HepG2 (cell line): ENCODE results near the gene FAM20C. TPM values are rescaled to one million over a fixed set of nuclear protein-coding genes. Genes with fewer than 3 reads are reported as not detected.

ENCODE experiments used
- ETV5 ChIP-seq: IDR thresholded peaks from 2 replicates; pipeline ENCODE4 v1.6.1; 2018; ENCODE audit warnings: missing biosample characterization, missing genetic modification reagents, inconsistent platforms, borderline replicate concordance
- FOXA1 ChIP-seq, 2 experiments: fragments of 450-650 bp in 1 of 2; sonication (generic) in 1 of 2; formaldehyde crosslinking in 1 of 2; IDR thresholded peaks; 2 replicates each; pipeline versions ENCODE4 v1.4.0 to v1.6.1; 2016 to 2020; ENCODE audit warnings: missing genetic modification reagents in 1 of 2
- FOXP1 ChIP-seq, 2 experiments: fragments of 450-650 bp in 1 of 2; IDR thresholded peaks; 2 replicates each; pipeline ENCODE4 v1.6.1; 2017 to 2018; ENCODE audit warnings: antibody characterized with exemption in 1 of 2
- MEIS1 ChIP-seq: sonication (generic); formaldehyde crosslinking; IDR thresholded peaks from 2 replicates; pipeline ENCODE4 v1.9.0; 2021; ENCODE audit warnings: mild to moderate bottlenecking, missing genetic modification reagents, moderate library complexity, borderline replicate concordance
- MLLT10 ChIP-seq: sonication (generic); formaldehyde crosslinking; IDR thresholded peaks from 2 replicates; pipeline ENCODE4 v1.4.0; 2020; ENCODE audit warnings: missing genetic modification reagents
- NFATC3 ChIP-seq: sonication (generic); formaldehyde crosslinking; IDR thresholded peaks from 2 replicates; pipeline ENCODE4 v1.5.1; 2020; ENCODE audit warnings: mild to moderate bottlenecking, missing genetic modification reagents
- ZNF230 ChIP-seq: sonication (generic); formaldehyde crosslinking; IDR thresholded peaks from 2 replicates; pipeline ENCODE4 v1.4.0; 2020; ENCODE audit warnings: mild to moderate bottlenecking, missing genetic modification reagents
- ZNF317 ChIP-seq: sonication (generic); formaldehyde crosslinking; IDR thresholded peaks from 2 replicates; pipeline ENCODE4 v1.5.0; 2020; ENCODE audit warnings: mild to moderate bottlenecking, missing genetic modification reagents
- ZNF746 ChIP-seq: sonication (generic); formaldehyde crosslinking; IDR thresholded peaks from 2 replicates; pipeline ENCODE4 v1.8.0; 2022; ENCODE audit warnings: mild to moderate bottlenecking, missing genetic modification reagents
- polyA plus RNA-seq, 8 experiments: library from polyadenylated mRNA; depleted of rRNA in 3 of 8; stranded (reverse) in 7 of 8; unstranded in 1 of 8; fragments of >200 nt; fragmentation: Illumina TruSeq in 4 of 8; extraction: Trizol in 4 of 8; gene quantifications; 2 replicates each; pipeline versions ENCODE4 v1.2.1 to v1.2.3, GENCODE V29; 2011 to 2016; ENCODE audit warnings: low read depth in 4 of 8, missing spikeins in 1 of 8, mixed read lengths in 1 of 8; ENCODE audit not compliant: insufficient read depth in 1 of 8
- total RNA-seq, 5 experiments: library from RNA; depleted of rRNA; stranded (reverse); fragments of >200 nt; fragmentation: Illumina TruSeq; extraction: Trizol; gene quantifications; 2 replicates each; pipeline ENCODE4 v1.2.3, GENCODE V29; 2016; ENCODE audit warnings: low read depth in 1 of 5
- TF ChIP-seq, protein P1 (sequence below): sonication (generic); formaldehyde crosslinking; IDR thresholded peaks from 2 replicates; pipeline ENCODE4 v1.8.0; 2022; ENCODE audit warnings: mild to moderate bottlenecking, missing genetic modification reagents, borderline replicate concordance
- TF ChIP-seq, protein P2 (sequence below): sonication (generic); formaldehyde crosslinking; IDR thresholded peaks from 2 replicates; pipeline ENCODE4 v1.8.1; 2022; ENCODE audit warnings: low read depth, mild to moderate bottlenecking, missing genetic modification reagents
- TF ChIP-seq, protein P3 (sequence below): fragments of 450-650 bp; IDR thresholded peaks from 2 replicates; pipeline ENCODE4 v1.6.1; 2017; ENCODE audit warnings: mild to moderate bottlenecking

Gene FAM20C
- total and polyA plus RNA-seq, 2 of the 13 experiments (the other 11 are each of a cell fraction or from before 2014, with no cell fraction given): 11.9 to 19.9 TPM

DNA sequence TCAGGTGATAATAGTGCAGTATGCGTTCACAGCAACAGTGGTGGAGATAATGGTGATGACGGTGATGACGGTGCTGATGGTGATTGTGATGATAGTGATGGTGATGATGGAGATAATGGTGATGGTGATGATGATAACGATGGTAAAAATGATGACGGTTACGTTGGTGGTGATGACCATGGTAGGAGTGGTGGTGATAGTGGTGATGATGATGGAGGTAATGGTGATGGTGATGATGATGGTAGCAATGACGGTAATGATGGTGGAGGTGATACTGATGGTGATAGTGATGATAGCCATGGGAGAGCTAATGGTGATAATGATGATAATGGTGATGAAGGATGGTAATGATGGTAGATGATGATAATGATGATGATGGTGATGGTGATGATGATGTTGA, 45.0 kb downstream of the FAM20C start (continued):
- TF ChIP-seq, protein P1, sequence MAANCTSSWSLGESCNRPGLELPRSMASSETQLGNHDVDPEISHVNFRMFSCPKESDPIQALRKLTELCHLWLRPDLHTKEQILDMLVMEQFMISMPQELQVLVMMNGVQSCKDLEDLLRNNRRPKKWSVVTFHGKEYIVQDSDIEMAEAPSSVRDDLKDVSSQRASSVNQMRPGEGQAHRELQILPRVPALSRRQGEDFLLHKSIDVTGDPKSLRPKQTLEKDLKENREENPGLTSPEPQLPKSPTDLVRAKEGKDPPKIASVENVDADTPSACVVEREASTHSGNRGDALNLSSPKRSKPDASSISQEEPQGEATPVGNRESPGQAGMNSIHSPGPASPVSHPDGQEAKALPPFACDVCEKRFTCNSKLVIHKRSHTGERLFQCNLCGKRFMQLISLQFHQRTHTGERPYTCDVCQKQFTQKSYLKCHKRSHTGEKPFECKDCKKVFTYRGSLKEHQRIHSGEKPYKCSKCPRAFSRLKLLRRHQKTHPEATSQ: no peak
- TF ChIP-seq, protein P2, sequence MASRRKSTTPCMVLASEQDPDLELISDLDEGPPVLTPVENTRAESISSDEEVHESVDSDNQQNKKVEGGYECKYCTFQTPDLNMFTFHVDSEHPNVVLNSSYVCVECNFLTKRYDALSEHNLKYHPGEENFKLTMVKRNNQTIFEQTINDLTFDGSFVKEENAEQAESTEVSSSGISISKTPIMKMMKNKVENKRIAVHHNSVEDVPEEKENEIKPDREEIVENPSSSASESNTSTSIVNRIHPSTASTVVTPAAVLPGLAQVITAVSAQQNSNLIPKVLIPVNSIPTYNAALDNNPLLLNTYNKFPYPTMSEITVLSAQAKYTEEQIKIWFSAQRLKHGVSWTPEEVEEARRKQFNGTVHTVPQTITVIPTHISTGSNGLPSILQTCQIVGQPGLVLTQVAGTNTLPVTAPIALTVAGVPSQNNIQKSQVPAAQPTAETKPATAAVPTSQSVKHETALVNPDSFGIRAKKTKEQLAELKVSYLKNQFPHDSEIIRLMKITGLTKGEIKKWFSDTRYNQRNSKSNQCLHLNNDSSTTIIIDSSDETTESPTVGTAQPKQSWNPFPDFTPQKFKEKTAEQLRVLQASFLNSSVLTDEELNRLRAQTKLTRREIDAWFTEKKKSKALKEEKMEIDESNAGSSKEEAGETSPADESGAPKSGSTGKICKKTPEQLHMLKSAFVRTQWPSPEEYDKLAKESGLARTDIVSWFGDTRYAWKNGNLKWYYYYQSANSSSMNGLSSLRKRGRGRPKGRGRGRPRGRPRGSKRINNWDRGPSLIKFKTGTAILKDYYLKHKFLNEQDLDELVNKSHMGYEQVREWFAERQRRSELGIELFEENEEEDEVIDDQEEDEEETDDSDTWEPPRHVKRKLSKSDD (CRISPR knock-in tag): no peak
- TF ChIP-seq MLLT10 (CRISPR knock-in tag) (no peak), MEIS1 (CRISPR knock-in tag) (no peak), ZNF317 (no peak), ZNF230 (CRISPR knock-in tag) (no peak), ZNF746 (CRISPR knock-in tag) (no peak), NFATC3 (CRISPR knock-in tag) (no peak), FOXA1 (IDR thresholded peaks at IDR 0.05) (0 out of 2 replicates have a peak, but pooled peaks have one; percentile 25), FOXA1 (CRISPR knock-in tag; IDR thresholded peaks at IDR 0.05) (no peak), ETV5 (no peak), FOXP1 (IDR thresholded peaks at IDR 0.05) (0 out of 2 replicates have a peak, but pooled peaks have one; percentile 33), FOXP1 (CRISPR knock-in tag; IDR thresholded peaks at IDR 0.05) (no peak)
- TF ChIP-seq, protein P3, sequence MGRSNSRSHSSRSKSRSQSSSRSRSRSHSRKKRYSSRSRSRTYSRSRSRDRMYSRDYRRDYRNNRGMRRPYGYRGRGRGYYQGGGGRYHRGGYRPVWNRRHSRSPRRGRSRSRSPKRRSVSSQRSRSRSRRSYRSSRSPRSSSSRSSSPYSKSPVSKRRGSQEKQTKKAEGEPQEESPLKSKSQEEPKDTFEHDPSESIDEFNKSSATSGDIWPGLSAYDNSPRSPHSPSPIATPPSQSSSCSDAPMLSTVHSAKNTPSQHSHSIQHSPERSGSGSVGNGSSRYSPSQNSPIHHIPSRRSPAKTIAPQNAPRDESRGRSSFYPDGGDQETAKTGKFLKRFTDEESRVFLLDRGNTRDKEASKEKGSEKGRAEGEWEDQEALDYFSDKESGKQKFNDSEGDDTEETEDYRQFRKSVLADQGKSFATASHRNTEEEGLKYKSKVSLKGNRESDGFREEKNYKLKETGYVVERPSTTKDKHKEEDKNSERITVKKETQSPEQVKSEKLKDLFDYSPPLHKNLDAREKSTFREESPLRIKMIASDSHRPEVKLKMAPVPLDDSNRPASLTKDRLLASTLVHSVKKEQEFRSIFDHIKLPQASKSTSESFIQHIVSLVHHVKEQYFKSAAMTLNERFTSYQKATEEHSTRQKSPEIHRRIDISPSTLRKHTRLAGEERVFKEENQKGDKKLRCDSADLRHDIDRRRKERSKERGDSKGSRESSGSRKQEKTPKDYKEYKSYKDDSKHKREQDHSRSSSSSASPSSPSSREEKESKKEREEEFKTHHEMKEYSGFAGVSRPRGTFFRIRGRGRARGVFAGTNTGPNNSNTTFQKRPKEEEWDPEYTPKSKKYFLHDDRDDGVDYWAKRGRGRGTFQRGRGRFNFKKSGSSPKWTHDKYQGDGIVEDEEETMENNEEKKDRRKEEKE: no peak
